Suppressor macrophage treated with lipopolysaccharide for 1 hour (primary cell): ENCODE results near the gene MYCBP2.
A peak's percentile ranks its signal among the peaks of the same experiment; 100 is the strongest.

ENCODE experiments used
- DNase-seq, 3 donors: peaks; one replicate each; pipeline ENCODE4 v3.0.0-alpha.2; 2020 to 2022

MYCBP2 gene

GRCh38 chr13:77067519-77067918 lies 259.4 kb downstream of the MYCBP2 start:
- DNase-seq = no peak

GRCh38 chr13:77065461-77066147 lies 261.3 kb downstream of the MYCBP2 start:
- DNase-seq = peak; percentile 35 to 57 (median 54)

- peak in 2 of 3 donors; percentile 39 to 48 for DNase-seq
Measured at GRCh38 chr13:77062097-77062496, 264.8 kb downstream of the MYCBP2 start.

GRCh38 chr13:77061362-77061761 lies 265.5 kb downstream of the MYCBP2 start:
- no peak for DNase-seq

- DNase-seq = no peak
Measured at GRCh38 chr13:77056886-77057285, 270.0 kb downstream of the MYCBP2 start.

GRCh38 chr13:77056382-77056781 lies 270.5 kb downstream of the MYCBP2 start:
- DNase-seq = no peak

GRCh38 chr13:77055158-77055557 lies 271.7 kb downstream of the MYCBP2 start:
- DNase-seq = no peak

- no peak for DNase-seq
Measured at GRCh38 chr13:77053192-77053591, 273.7 kb downstream of the MYCBP2 start.

GRCh38 chr13:77048681-77049080 lies 278.2 kb downstream of the MYCBP2 start:
- DNase-seq = peak; percentile 72 to 76 (median 73)

- no peak for DNase-seq
Measured at GRCh38 chr13:77047649-77048343, 279.1 kb downstream of the MYCBP2 start.

GRCh38 chr13:77042566-77043177 lies 284.2 kb downstream of the MYCBP2 start:
- DNase-seq = no peak

GRCh38 chr13:77040835-77041234 lies 286.1 kb downstream of the MYCBP2 start:
- no peak for DNase-seq

- DNase-seq = no peak
Measured at GRCh38 chr13:77040076-77040475, 286.8 kb downstream of the MYCBP2 start.

GRCh38 chr13:77038907-77039480 lies 287.9 kb downstream of the MYCBP2 start:
- no peak for DNase-seq

GRCh38 chr13:77036279-77036678 lies 290.6 kb downstream of the MYCBP2 start:
- DNase-seq = no peak

GRCh38 chr13:77034881-77035280 lies 292.0 kb downstream of the MYCBP2 start:
- peak; percentile 53 to 85 (median 72) for DNase-seq

GRCh38 chr13:77033717-77034302 lies 293.1 kb downstream of the MYCBP2 start:
- DNase-seq = peak; percentile 25 to 68 (median 62)

- DNase-seq = no peak
Measured at GRCh38 chr13:77031656-77032243, 295.1 kb downstream of the MYCBP2 start.

GRCh38 chr13:77029436-77029835 lies 297.5 kb downstream of the MYCBP2 start:
- no peak for DNase-seq

- peak; percentile 48 to 67 (median 58) for DNase-seq
Measured at GRCh38 chr13:77028202-77028601, 298.7 kb downstream of the MYCBP2 start.

GRCh38 chr13:77026861-77027621 lies 299.9 kb downstream of the MYCBP2 start, which contains the start of gene FBXL3:
Gene FBXL3, minus strand, starts transcription at chr13:77027159. Its CDS starts 5,299 bp downstream, at chr13:77021860.
- peak; percentile 96 to 97 (median 97) for DNase-seq
